BJ (cell line): Measurements from ENCODE around the gene ELANE. TPM values are rescaled to one million over a fixed set of nuclear protein-coding genes. Genes with fewer than 3 reads are reported as not detected.

Source experiments
- CTCF ChIA-PET: fragments of 350-600 bp; formaldehyde crosslinking; extraction: SDS; loops from one replicate; lab custom pipeline; 2021; ENCODE audit warnings: antibody characterized with exemption, inconsistent platforms; lab: Yijun Ruan, JAX
- POLR2A ChIA-PET: fragments of 300-600 bp; sonication (Branson Sonifier 250); formaldehyde crosslinking; extraction: SDS; loops from one replicate; lab custom pipeline; 2021; ENCODE audit warnings: antibody characterized with exemption; lab: Charles Lee
- DNase-seq: peaks from one replicate; pipeline ENCODE4 v3.0.0-alpha.2; 2011; ENCODE audit warnings: low read depth
- H3K27me3 ChIP-seq: 2 replicates; pipeline ENCODE4 v1.6.0; 2011; ENCODE audit warnings: low read length; ENCODE audit not compliant: control insufficient read depth, insufficient read depth
- H3K36me3 ChIP-seq: 2 replicates; pipeline ENCODE4 v1.5.1; 2011; ENCODE audit warnings: low read length; ENCODE audit not compliant: control insufficient read depth, insufficient read depth
- H3K4me3 ChIP-seq: 2 replicates; pipeline ENCODE4 v1.5.1; 2011; ENCODE audit warnings: low read depth, mild to moderate bottlenecking, control low read depth, low read length
- polyA plus RNA-seq: library from polyadenylated mRNA; depleted of rRNA; stranded (reverse); fragments of >200 nt; gene quantifications from 2 replicates; pipeline ENCODE4 v1.2.3, GENCODE V29; 2011
- TF ChIP-seq, protein P1 (sequence below): IDR thresholded peaks from 2 replicates; pipeline ENCODE4 v1.5.1; 2011; ENCODE audit warnings: low read depth, mild to moderate bottlenecking, control low read depth, inconsistent platforms, low read length, moderate library complexity; ENCODE audit not compliant: insufficient read depth

Gene ELANE
- polyA plus RNA-seq, 1 experiment: 0.12 TPM

DNA sequence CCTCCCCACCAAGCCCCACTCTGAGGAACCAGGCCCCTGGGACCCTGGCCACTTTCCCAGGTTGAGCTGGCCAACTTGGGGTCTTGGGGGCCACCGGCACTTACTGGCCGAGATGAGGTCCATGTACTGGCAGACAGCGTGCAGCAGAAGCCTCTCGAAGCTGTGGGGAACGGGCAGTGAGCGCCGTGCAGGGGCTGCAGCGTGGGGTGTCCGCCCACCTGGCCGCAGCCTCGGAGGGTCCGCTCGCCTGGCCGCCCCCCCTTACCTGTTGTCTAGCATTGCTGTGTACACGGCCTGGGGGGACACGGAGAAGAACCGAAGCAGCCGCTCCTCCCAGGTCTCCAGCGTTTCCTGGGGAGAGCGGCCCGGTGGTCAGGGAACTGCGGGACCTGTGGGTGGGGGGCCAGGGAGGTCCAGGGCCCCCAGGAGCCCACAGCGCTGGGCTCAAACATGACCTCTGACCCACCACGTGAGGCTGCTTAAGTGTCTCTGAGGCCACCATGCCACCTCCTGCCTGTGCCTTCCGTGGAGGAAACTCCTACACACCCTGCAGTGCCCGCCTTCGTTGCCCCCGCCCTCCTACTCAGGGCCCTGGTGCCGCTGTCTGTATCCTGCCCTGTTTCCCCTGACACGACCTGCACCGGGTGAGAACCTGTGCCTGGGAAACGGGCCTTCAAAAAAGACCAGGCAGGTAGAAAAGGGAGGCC, 47.4 kb downstream of the ELANE start:
- H3K4me3 ChIP-seq: no peak overlapping the region
- ChIA-PET POLR2A (no interaction called here), CTCF (interaction anchor here (1.2 kb wide), 1 partner anchor 10 kb away, joined by 3 read pairs; no protein-coding TSS in a partner anchor)
- TF ChIP-seq, protein P1, sequence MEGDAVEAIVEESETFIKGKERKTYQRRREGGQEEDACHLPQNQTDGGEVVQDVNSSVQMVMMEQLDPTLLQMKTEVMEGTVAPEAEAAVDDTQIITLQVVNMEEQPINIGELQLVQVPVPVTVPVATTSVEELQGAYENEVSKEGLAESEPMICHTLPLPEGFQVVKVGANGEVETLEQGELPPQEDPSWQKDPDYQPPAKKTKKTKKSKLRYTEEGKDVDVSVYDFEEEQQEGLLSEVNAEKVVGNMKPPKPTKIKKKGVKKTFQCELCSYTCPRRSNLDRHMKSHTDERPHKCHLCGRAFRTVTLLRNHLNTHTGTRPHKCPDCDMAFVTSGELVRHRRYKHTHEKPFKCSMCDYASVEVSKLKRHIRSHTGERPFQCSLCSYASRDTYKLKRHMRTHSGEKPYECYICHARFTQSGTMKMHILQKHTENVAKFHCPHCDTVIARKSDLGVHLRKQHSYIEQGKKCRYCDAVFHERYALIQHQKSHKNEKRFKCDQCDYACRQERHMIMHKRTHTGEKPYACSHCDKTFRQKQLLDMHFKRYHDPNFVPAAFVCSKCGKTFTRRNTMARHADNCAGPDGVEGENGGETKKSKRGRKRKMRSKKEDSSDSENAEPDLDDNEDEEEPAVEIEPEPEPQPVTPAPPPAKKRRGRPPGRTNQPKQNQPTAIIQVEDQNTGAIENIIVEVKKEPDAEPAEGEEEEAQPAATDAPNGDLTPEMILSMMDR: no peak
- DNase-seq: no peak
- H3K27me3 ChIP-seq: no peaks in the 10 kb centered on the region
- H3K36me3 ChIP-seq: peaks cover 25% of the 10 kb centered on the region

DNA sequence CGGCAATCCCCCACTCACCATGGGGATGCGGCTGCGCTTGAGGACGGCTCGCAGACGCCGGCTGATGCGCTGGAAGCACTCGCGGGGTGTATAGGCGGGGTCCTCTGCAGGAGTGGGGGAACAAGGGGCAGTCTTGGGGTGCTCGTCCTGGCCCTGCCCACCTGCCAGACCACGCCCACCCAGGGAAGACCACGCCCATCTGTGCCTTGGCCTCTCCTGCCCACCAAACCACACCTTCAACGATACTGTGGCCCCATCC, 47.9 kb downstream of the ELANE start:
- H3K27me3 ChIP-seq: no peaks in the 10 kb centered on the region
- TF ChIP-seq, protein P1: no peak
- no peak overlapping the region for H3K4me3 ChIP-seq
- no peak for DNase-seq
- peaks cover 25% of the 10 kb centered on the region for H3K36me3 ChIP-seq
- ChIA-PET POLR2A (no interaction called here), CTCF (interaction anchor here (1.2 kb wide), 1 partner anchor 10 kb away, joined by 3 read pairs; no protein-coding TSS in a partner anchor)

DNA sequence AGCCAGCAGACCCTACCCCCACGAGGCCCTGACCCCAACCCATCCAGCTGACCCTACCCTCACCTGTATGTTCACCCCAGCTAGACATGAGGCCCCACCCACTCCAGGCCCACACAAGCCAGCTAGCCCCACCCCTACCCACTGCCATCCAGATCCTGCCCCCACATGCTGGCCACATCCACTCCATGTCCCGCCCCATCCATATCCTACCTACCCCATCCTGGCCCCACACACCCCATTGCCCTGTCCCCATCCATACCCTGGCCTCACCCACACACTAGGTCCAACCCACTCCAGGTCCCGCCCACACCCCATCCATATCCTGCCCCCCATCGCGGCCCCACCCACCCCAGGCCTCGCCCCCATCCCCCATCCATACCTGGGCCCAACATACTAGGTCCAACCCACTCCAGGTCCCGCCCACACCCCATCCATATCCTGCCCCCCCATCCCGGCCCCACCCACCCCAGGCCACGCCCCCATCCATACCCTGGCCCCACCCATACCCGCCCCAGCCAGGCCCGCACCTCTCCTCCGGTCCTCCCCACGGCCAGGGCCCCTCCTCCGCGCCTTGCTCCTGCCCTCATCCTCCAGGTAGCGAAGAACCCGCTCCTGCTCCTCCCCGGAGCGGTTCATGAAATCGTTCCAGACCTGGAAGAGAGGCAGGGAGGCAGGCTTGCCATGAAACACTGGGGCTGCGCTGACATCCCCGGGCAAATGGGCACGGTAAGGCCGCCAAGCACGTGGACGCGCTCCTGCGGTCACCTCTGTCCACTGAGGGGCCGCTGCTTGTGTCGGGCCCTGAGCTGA, 48.4 kb downstream of the ELANE start:
- Histone ChIP-seq H3K36me3 (peaks cover 25% of the 10 kb centered on the region), H3K4me3 (no peak overlapping the region), H3K27me3 (no peaks in the 10 kb centered on the region)
- ChIA-PET CTCF (interaction anchor here (1.2 kb wide), 1 partner anchor 9 kb away, joined by 3 read pairs; no protein-coding TSS in a partner anchor), POLR2A (no interaction called here)
- DNase-seq: no peak
- TF ChIP-seq, protein P1: no peak

DNA sequence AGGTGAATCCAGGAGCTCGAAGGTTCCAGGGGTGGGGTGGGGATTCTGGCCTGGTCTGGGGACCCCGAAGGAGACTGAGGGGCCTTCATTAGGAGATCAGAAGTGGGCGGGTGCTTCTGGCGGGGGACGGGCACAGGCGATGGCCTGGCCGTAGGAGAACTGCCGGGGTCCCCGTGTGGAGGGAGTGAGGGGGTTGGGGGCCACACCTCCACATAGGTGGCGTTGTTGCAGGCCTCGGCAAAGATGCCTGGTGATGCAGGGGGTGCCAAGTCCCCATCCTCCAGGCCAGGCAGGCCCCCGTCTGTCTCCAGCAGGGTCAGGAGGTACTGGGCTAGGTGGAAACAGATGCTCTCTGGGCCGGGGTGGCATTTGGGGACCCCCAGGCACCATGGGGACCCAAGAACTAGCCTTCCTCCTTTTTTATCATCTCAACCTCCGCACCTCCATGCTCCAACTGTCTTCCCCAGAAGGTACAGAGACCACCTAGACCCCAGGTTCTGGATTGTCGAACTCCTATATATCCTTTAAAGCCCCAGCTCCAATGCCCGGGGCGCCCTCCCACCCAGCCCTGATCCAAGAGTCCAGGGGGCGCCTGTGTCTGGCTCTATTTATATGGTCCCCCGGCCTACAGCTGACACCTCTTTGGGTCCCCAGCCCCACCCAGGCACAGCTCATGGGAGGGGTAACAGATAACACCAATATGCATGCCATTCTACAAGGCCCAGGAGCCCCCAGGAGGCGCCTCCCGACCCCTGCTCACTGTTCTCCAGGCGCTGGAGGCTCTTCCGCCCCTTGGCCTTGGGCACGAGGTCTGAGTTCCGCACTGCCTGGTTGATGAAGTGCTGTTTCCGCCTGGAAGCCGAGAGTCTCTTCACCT, 49.4 kb downstream of the ELANE start:
- Histone ChIP-seq H3K36me3 (peaks cover 25% of the 10 kb centered on the region), H3K4me3 (no peak overlapping the region), H3K27me3 (no peaks in the 10 kb centered on the region)
- no peak for DNase-seq
- ChIA-PET CTCF (no interaction called here), POLR2A (no interaction called here)
- TF ChIP-seq, protein P1: no peak

DNA sequence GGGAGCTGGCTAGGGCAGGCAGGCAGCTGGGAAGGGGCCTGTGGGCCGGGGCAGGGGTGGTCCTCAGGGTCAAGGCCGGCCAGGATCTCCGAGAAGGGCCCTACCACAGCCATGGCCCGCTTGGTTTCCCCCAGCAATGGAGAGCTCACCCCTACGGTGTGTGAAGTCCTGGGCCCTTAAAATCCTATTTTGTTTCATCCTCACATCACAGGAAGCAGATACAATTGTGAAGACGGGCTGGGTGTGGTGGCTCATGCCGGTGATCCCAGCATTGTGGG, 49.9 kb downstream of the ELANE start:
- POLR2A ChIA-PET: no interaction called here
- CTCF ChIA-PET: no interaction called here

More for the DNA sequence above, 49.9 kb downstream of the ELANE start:
- TF ChIP-seq, protein P1: no peak
- H3K4me3 ChIP-seq: no peak overlapping the region
- DNase-seq: no peak
- H3K27me3 ChIP-seq: no peaks in the 10 kb centered on the region
- H3K36me3 ChIP-seq: peaks cover 22% of the 10 kb centered on the region
